Activated CD4-positive, alpha-beta T cell treated with anti-CD3 and anti-CD28 coated beads, Interleukin-2, Interleukin-6, amounts not matched to agents 100 ng/mL and 50 ng/mL, durations not matched to agents 16 hours and 8 hours (primary cell): ENCODE data around the gene HAND2.

ENCODE experiments used
- DNase-seq: peaks from one replicate; pipeline ENCODE4 v3.0.0-alpha.2; 2020

HAND2 gene

GRCh38 chr4:173535957-173536356 lies 5.9 kb upstream of the HAND2 start:
- DNase-seq: no peak

DNA sequence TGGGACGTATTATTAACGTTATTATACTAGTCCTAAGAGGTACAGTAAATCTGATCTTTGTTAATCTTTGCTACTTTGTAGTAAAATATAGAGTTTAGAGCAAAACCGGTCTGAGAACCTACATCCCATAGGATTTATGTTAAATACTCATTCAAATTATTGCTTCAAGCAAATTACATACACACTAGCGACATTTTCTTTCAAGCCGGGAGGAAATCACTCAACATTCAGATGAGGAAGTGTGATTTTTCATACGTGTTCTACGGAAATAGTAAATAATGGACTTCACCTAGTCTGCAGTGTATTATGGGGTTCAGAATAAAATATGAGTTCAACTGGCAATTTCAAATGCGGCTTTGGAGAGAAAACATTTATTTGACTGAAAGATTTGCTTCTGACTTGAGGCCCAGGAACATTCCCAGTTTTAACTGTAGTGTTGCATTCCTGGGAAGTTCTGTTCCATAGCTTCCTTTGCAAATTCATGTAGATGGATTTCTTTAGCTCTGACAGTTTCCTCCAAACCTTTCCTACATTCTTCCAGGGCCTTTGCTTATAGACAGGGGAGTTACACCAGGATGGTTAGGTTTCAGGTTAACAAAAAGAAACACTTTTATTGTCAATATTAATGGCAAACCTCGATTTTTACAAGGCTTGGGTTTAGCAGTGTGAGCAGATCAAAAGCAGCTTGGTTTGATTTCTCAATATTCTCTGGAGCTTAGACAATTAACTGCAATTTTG lies 5.3 kb upstream of the HAND2 start:
- no peak for DNase-seq

GRCh38 chr4:173534434-173534833 lies 4.4 kb upstream of the HAND2 start:
- DNase-seq: no peak

DNA sequence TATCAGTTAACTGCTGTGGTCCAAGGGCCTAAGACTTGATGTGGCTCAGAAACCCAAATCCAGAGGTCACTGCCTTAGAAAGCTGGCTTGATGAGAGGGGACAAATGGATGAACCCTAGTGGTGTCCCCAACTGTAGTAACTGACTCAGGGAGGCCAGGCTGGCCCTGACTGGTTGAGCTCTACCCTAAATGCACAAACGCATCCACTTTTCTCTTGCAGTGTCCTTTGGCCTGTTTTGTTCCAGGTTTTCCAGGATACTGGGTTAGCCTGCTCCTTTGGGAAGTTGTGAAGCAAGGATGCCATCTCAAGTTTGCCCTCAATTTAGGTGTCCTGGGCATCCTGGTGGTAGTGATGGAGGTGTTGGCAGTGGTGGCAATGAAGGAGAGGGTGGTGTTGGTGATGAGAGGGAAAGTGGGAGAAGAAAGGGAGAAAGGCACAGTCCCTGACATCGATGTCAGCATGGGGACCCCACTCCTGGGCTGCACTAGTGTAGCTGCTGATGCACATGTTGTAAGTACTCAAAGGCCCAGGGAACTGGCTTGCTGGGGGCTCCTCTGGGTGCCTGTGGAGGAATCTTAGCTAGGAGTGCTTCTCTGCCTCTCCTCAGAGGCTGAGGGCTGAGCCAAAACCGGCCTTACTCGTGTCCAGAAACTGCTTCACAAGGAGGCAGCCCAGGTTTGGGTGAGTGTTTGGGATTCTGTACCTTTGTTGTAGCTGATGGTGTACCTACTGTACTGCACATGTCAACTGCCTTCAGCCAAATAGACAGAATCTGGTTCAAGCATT lies 2.9 kb upstream of the HAND2 start:
- no peak for DNase-seq

DNA sequence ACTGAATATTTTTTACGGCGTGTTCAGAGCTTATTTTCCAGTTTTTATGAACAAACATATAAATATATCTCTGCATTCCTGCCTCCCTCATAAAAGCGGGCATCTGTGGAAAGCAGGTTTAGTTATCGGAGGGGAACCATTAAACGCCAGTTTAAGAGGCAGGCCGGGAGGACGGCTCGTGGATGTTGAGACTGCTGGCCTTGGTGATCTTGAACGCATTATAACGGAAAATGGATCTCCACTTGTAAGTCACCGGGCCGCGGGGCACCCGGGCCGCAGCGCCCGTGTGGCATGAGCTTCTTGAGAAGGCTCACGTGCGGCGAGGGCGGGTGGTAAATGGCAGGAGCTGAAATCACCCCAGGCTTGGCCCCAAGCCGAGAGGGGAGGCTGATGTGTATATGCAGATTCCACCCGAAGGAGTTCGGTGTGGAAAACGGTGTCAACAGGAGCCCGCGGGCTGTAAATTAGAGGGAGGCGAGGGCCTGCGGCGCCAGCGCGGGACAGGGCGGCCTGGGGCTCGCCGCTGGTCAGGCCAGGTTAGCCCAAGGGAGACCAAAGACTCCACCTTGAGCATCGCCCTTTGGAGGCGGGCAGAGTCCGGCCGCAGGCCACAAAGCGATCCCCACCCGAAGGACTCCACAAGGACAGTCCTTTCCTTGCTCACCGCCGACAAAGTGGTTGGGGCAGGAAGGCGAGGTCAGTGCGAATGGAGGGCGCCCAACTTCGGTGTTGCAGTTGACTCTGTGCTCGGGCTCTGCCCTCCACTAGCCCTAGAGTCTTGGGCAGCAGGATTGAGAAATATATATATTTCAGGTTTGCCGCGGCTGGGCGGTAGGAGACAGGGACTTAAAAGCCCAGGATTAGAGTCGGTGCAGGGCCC lies 1.3 kb upstream of the HAND2 start:
- no peak for DNase-seq

DNA sequence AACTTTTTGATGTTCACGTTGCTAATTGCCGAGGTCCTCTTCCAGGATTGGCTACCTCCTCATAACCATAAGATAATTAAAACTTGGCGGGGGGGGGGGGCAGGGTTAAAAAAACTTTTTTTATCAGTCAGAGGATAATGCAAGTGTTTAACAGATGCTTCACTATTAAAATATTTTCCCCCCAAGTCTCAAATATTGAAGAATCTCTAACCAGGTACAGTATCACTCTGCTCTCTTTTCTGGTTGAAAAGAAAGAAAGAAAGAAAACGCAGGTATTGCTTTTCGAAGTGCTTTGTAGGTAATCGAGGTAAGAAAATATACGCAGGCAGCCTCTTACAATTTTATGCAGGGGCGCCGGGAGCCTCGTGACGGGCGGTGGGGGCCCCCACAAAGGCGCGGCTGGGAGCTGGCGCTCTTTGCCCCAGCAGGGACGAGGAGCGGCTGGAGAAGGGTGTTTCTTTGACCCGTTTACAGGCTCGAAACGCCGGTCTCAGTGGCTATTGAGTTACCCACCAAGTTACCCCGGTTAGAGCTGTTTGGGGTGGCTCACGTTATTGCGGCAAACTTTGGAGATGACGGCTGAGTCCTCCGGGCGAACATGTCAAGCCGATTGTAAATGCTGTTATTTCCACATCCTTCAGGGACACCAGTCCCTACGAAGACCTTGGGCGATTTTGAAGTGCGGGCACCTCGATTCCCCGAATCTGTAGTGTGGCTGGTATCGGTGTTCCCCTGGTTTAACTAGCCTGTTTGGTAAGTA lies 477 bp upstream of the HAND2 start:
- DNase-seq: no peak

GRCh38 chr4:173528378-173529321 lies 1.4 kb downstream of the HAND2 start:
- no peak for DNase-seq

GRCh38 chr4:173527103-173527891 lies 2.7 kb downstream of the HAND2 start:
- DNase-seq: no peak

DNA sequence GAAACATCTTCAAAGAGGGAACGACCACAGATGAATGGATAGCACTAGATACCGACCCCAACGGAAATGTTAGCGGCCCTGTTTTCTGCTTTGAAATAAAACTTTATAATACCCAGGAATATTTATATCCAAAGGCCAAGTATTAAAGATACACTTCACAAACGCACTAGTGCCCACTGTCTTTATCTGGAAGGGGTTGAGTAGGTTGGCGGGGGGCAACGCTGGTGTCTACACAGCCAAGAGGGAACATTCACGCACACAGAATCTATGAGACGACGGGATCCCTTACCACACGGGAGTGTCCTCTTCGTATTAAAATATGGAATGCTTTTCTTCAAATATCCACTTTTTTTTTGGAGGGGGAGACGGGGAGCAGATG lies 3.3 kb downstream of the HAND2 start:
- DNase-seq: no peak

DNA sequence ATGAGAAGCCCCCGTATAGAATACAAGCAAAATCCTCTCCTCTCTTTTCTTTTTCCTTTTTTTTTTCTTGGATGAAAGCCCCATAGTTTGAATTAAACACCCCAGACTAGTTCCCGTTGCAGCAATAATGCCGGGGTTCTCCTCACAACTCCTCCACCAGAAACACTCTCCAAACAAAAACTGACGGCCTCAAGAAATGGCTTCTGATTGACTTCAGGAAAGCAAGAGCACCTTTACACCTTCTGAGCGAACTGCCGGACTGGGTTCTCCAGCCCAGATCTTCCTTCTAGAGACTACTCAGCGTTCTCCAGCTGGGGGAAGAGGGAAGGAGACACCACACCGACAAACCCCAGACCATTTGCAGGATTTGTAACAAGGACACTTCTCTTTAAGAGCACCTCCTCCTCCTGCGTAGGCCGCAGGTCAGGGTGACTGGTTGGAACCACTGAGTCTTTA lies 4.0 kb downstream of the HAND2 start:
- DNase-seq: no peak

- no peak for DNase-seq
These were observed 4.7 kb downstream of the HAND2 start for GRCh38 chr4:173525118-173526011.

GRCh38 chr4:173524218-173525117 lies 5.6 kb downstream of the HAND2 start:
- DNase-seq: no peak

GRCh38 chr4:173522951-173523395 lies 7.1 kb downstream of the HAND2 start:
- no peak for DNase-seq

GRCh38 chr4:173522160-173522950 lies 7.7 kb downstream of the HAND2 start:
- no peak for DNase-seq

GRCh38 chr4:173521467-173522159 lies 8.4 kb downstream of the HAND2 start:
- DNase-seq: no peak

DNA sequence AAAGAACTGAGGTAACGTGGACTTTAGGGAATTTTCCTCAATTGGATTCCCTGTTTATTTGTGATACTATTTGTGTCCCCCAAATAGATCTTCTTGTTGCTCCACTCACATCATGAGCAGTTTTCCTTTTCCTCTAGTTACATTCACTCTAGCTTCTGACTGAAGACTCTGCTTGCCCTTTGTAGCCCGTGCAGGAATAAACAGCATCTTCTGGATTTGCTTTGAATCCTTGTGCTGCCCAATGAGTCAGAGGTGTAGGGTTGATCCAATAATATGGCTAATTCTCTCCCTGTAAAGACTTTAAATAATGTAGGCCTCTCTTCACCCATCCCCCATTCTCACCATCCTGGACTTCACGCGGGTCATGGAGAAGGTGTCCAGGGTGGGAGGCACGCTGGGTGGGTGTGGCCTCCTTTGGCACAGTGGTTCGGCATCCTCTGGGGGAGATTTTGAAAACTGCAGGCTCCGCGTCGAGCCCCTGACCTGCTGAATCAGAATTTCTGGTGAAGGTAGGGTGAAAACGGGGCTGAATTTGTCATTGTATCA lies 9.0 kb downstream of the HAND2 start:
- no peak for DNase-seq
